SK-N-SH treated with all-trans-retinoic acid at 6 μM for 48 hours (cell line): ENCODE measurements around the gene CLDN12.
A peak's percentile ranks its signal among the peaks of the same experiment; 100 is the strongest.

Experiments used
- ATAC-seq: fragments of 200-7000 bp; cut with Tn5 transposase; 3 replicates; pipeline ENCODE4 v1.9.1; 2020; ENCODE audit warnings: mild to moderate bottlenecking, moderate library complexity
- ARNTL ChIP-seq: fragments of 450-650 bp; formaldehyde crosslinking; IDR thresholded peaks from 2 replicates; pipeline ENCODE4 v1.5.0; 2020; ENCODE audit warnings: low read depth, mild to moderate bottlenecking, moderate library complexity, borderline replicate concordance
- CSDC2 ChIP-seq: fragments of 250-450 bp; sonication (Bioruptor Pico); IDR thresholded peaks from 2 replicates; pipeline ENCODE4 v1.5.0; 2020; ENCODE audit warnings: mild to moderate bottlenecking, moderate library complexity
- ESRRG ChIP-seq: fragments of 250-450 bp; sonication (Bioruptor Pico); IDR thresholded peaks from 2 replicates; pipeline ENCODE4 v1.6.1; 2021; ENCODE audit warnings: mild to moderate bottlenecking
- GLIS3 ChIP-seq: fragments of 250-450 bp; sonication (Bioruptor Pico); IDR thresholded peaks from 2 replicates; pipeline ENCODE4 v1.5.0; 2020; ENCODE audit warnings: mild to moderate bottlenecking, moderate library complexity
- ISL1 ChIP-seq: fragments of 250-450 bp; sonication (Bioruptor Pico); IDR thresholded peaks from 2 replicates; pipeline ENCODE4 v2.1.2; 2022; ENCODE audit warnings: mild to moderate bottlenecking, moderate library complexity
- OSR1 ChIP-seq: fragments of 250-450 bp; sonication (Bioruptor Pico); IDR thresholded peaks from 2 replicates; pipeline ENCODE4 v1.8.0; 2022; ENCODE audit warnings: moderate library complexity, mild to moderate bottlenecking, inconsistent platforms
- PPARA ChIP-seq: fragments of 250-450 bp; sonication (Bioruptor Pico); IDR thresholded peaks from 2 replicates; pipeline ENCODE4 v1.5.0; 2020; ENCODE audit warnings: mild to moderate bottlenecking, borderline replicate concordance
- RARB ChIP-seq: fragments of 250-450 bp; sonication (Bioruptor Pico); IDR thresholded peaks from 2 replicates; pipeline ENCODE4 v1.8.0; 2021; ENCODE audit warnings: mild to moderate bottlenecking, moderate library complexity
- SNAI2 ChIP-seq: fragments of 250-450 bp; sonication (Bioruptor Pico); IDR thresholded peaks from 2 replicates; pipeline ENCODE4 v1.5.0; 2020; ENCODE audit warnings: mild to moderate bottlenecking, moderate library complexity
- TOX ChIP-seq: fragments of 250-450 bp; sonication (Bioruptor Pico); IDR thresholded peaks from 2 replicates; pipeline ENCODE4 v1.8.0; 2021; ENCODE audit warnings: mild to moderate bottlenecking, moderate library complexity, borderline replicate concordance
- ZC3H10 ChIP-seq: fragments of 250-450 bp; sonication (Bioruptor Pico); IDR thresholded peaks from 2 replicates; pipeline ENCODE4 v1.5.1; 2021; ENCODE audit warnings: mild to moderate bottlenecking, moderate library complexity
- ZFP30 ChIP-seq: fragments of 450-650 bp; formaldehyde crosslinking; IDR thresholded peaks from 2 replicates; pipeline ENCODE4 v1.5.0; 2022; ENCODE audit warnings: mild to moderate bottlenecking, moderate library complexity
- ZNF565 ChIP-seq: fragments of 450-650 bp; formaldehyde crosslinking; conservative IDR thresholded peaks from 2 replicates; pipeline ENCODE4 v1.5.0; 2020; ENCODE audit warnings: low read depth, mild to moderate bottlenecking, moderate library complexity
- ZNF8 ChIP-seq: fragments of 450-650 bp; formaldehyde crosslinking; IDR thresholded peaks from 2 replicates; pipeline ENCODE4 v1.5.0; 2020; ENCODE audit warnings: mild to moderate bottlenecking, moderate library complexity
- TF ChIP-seq, protein P1 (sequence below): fragments of 250-450 bp; sonication (Bioruptor Pico); IDR thresholded peaks from 2 replicates; pipeline ENCODE4 v1.5.0; 2020; ENCODE audit warnings: mild to moderate bottlenecking, moderate library complexity
- TF ChIP-seq, protein P2 (sequence below): fragments of 250-450 bp; sonication (Bioruptor Pico); IDR thresholded peaks from 2 replicates; pipeline ENCODE4 v1.5.1; 2021; ENCODE audit warnings: mild to moderate bottlenecking, moderate library complexity
- TF ChIP-seq, protein P3 (sequence below): fragments of 250-450 bp; sonication (Bioruptor Pico); IDR thresholded peaks from 2 replicates; pipeline ENCODE4 v1.8.0; 2020; ENCODE audit warnings: mild to moderate bottlenecking, moderate library complexity, borderline replicate concordance
- TF ChIP-seq, protein P4 (sequence below): fragments of 250-450 bp; sonication (Bioruptor Pico); IDR thresholded peaks from 2 replicates; pipeline ENCODE4 v1.5.1; 2020; ENCODE audit warnings: low read depth, mild to moderate bottlenecking, moderate library complexity

The CLDN12 gene

GRCh38 chr7:90432752-90433151 lies 29.5 kb downstream of the CLDN12 start:
- ATAC-seq = no peak
- TF ChIP-seq GLIS3 (CRISPR knock-in tag) (no peak), RARB (CRISPR knock-in tag) (no peak)
- TF ChIP-seq, protein P1, sequence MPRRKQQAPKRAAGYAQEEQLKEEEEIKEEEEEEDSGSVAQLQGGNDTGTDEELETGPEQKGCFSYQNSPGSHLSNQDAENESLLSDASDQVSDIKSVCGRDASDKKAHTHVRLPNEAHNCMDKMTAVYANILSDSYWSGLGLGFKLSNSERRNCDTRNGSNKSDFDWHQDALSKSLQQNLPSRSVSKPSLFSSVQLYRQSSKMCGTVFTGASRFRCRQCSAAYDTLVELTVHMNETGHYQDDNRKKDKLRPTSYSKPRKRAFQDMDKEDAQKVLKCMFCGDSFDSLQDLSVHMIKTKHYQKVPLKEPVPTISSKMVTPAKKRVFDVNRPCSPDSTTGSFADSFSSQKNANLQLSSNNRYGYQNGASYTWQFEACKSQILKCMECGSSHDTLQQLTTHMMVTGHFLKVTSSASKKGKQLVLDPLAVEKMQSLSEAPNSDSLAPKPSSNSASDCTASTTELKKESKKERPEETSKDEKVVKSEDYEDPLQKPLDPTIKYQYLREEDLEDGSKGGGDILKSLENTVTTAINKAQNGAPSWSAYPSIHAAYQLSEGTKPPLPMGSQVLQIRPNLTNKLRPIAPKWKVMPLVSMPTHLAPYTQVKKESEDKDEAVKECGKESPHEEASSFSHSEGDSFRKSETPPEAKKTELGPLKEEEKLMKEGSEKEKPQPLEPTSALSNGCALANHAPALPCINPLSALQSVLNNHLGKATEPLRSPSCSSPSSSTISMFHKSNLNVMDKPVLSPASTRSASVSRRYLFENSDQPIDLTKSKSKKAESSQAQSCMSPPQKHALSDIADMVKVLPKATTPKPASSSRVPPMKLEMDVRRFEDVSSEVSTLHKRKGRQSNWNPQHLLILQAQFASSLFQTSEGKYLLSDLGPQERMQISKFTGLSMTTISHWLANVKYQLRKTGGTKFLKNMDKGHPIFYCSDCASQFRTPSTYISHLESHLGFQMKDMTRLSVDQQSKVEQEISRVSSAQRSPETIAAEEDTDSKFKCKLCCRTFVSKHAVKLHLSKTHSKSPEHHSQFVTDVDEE (CRISPR knock-in tag) = no peak

DNA sequence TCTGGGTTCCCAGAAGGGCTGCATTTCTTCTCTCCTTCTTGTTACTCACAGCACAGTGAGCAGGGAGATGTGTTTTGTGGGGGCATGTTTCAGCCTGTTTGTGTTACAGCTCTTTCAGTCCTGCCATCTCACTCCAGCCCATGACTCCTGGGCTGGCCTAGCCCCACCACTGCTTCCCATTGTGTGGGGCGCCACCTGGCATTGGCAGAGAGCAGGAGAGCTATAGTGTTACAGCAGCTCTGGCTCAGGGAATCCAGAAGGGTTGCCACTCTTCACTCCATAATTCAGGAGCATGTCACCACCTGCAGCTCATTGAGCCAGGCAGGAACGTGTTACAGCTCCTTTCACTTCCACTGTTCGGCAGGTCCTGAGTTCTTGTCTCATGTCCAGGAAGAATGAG lies 30.0 kb downstream of the CLDN12 start:
- TF ChIP-seq ZNF8 (no peak), ESRRG (no peak), CSDC2 (no peak), PPARA (CRISPR knock-in tag) (no peak), RARB (CRISPR knock-in tag) (no peak), ZFP30 (CRISPR knock-in tag) (no peak)
- TF ChIP-seq, protein P1 (CRISPR knock-in tag) = no peak
- TF ChIP-seq, all 23 proteins: peak for 0
- no peak for ATAC-seq

- TF ChIP-seq ZC3H10 (CRISPR knock-in tag) (no peak), GLIS3 (CRISPR knock-in tag) (no peak), ISL1 (CRISPR knock-in tag) (no peak), OSR1 (no peak), PPARA (CRISPR knock-in tag) (no peak), ZNF565 (CRISPR knock-in tag) (no peak), ZFP30 (CRISPR knock-in tag) (no peak), ESRRG (no peak), SNAI2 (no peak), CSDC2 (no peak), ARNTL (CRISPR knock-in tag) (no peak), TOX (no peak)
- TF ChIP-seq, protein P2, sequence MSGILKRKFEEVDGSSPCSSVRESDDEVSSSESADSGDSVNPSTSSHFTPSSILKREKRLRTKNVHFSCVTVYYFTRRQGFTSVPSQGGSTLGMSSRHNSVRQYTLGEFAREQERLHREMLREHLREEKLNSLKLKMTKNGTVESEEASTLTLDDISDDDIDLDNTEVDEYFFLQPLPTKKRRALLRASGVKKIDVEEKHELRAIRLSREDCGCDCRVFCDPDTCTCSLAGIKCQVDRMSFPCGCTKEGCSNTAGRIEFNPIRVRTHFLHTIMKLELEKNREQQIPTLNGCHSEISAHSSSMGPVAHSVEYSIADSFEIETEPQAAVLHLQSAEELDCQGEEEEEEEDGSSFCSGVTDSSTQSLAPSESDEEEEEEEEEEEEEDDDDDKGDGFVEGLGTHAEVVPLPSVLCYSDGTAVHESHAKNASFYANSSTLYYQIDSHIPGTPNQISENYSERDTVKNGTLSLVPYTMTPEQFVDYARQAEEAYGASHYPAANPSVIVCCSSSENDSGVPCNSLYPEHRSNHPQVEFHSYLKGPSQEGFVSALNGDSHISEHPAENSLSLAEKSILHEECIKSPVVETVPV = no peak
- TF ChIP-seq, protein P3, sequence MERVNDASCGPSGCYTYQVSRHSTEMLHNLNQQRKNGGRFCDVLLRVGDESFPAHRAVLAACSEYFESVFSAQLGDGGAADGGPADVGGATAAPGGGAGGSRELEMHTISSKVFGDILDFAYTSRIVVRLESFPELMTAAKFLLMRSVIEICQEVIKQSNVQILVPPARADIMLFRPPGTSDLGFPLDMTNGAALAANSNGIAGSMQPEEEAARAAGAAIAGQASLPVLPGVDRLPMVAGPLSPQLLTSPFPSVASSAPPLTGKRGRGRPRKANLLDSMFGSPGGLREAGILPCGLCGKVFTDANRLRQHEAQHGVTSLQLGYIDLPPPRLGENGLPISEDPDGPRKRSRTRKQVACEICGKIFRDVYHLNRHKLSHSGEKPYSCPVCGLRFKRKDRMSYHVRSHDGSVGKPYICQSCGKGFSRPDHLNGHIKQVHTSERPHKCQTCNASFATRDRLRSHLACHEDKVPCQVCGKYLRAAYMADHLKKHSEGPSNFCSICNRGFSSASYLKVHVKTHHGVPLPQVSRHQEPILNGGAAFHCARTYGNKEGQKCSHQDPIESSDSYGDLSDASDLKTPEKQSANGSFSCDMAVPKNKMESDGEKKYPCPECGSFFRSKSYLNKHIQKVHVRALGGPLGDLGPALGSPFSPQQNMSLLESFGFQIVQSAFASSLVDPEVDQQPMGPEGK = no peak
- TF ChIP-seq, protein P4, sequence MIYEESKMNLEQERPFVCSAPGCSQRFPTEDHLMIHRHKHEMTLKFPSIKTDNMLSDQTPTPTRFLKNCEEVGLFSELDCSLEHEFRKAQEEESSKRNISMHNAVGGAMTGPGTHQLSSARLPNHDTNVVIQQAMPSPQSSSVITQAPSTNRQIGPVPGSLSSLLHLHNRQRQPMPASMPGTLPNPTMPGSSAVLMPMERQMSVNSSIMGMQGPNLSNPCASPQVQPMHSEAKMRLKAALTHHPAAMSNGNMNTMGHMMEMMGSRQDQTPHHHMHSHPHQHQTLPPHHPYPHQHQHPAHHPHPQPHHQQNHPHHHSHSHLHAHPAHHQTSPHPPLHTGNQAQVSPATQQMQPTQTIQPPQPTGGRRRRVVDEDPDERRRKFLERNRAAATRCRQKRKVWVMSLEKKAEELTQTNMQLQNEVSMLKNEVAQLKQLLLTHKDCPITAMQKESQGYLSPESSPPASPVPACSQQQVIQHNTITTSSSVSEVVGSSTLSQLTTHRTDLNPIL (CRISPR knock-in tag) = no peak
- TF ChIP-seq, protein P1 (CRISPR knock-in tag) = no peak
- ATAC-seq = peak; percentile 19; the same call in 1 of the 3 replicates
Measured at GRCh38 chr7:90445633-90446032, 42.4 kb downstream of the CLDN12 start.
